ENCODE data around the gene KLHDC4. TPM values are rescaled to one million over a fixed set of nuclear protein-coding genes. Genes with fewer than 3 reads are reported as not detected.
A peak's percentile ranks its signal among the peaks of the same experiment; 100 is the strongest.

KLHDC4 gene
- total RNA-seq, 1 experiment from 2014 or later, result 76.2 TPM

DNA sequence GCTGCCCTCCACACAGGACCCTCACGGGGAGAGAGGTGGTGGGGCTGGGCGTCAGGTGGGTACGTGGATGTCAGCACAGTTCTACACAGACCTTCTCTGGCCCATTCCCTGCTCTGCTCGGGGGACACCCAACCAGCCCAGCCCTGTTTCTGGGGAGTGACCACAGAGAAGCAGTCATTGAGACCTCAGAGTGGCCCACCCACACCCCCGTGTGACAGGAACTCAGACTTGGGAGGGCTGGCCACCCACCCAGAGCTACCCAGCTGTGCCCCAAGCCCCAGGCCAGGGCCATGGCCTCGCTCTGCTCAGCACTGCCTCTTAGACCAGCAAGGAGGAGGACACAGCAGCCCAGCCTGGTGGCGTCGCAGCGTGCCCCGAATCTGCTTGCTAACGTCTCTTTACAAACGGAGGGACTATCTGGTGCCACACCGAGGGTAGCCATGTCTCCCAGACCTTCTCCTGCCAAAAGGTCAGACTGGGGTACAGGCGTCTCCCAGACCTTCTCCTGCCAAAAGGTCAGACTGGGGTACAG, 77.7 kb downstream of the KLHDC4 start:
- no peaks in the 10 kb centered on the region for H3K27me3 ChIP-seq (ENCODE audit: insufficient read depth, low read length)
- no peak overlapping the region for H3K56ac ChIP-seq (ENCODE audit: insufficient read length, low read depth, low read length)
- no peak overlapping the region for H3K14ac ChIP-seq (ENCODE audit: insufficient read depth, low read length)
- H2BK12ac ChIP-seq (ENCODE audit: insufficient read length, low read depth, low read length), result no peak overlapping the region
- no peak overlapping the region for H3K4me3 Mint-ChIP-seq
- H3K9me3 Mint-ChIP-seq, result no peaks in the 10 kb centered on the region
- no peak overlapping the region for H3K27ac ChIP-seq (ENCODE audit: insufficient read length, low read depth, low read length)
- H3K27ac Mint-ChIP-seq, result 0 out of 7 replicates have a peak overlapping the region, but pooled peaks of 1 of the 3 experiments have one; percentile 39
- H3K23me2 ChIP-seq (ENCODE audit: insufficient read length, low read depth, low read length, poor library complexity, severe bottlenecking), result no peaks in the 10 kb centered on the region
- no peaks in the 10 kb centered on the region for H3K79me1 ChIP-seq (ENCODE audit: insufficient read depth, low read depth, low read length, poor library complexity, severe bottlenecking)
- no peak overlapping the region for H4K8ac ChIP-seq (replicated peaks; ENCODE audit: insufficient read length, low read depth, low read length)
- H3K4me1 Mint-ChIP-seq, result peaks cover 0 to 3% of the 10 kb centered on the region in 2 experiments; a peak in 2 of 4 replicates
- no CpG with 5 or more reads among the region's 14 CpGs for WGBS (ENCODE audit: extremely low coverage, insufficient read length, low lambda C conversion rate)
- no peak overlapping the region for H2AFZ ChIP-seq (ENCODE audit: low read length)
- no peaks in the 10 kb centered on the region for H3K79me2 ChIP-seq (ENCODE audit: insufficient read depth, low read length)
- H3T11ph ChIP-seq (ENCODE audit: low read length), result no peak overlapping the region
- no peak overlapping the region for H2BK15ac ChIP-seq (ENCODE audit: low read depth, low read length)
- H4K91ac ChIP-seq (ENCODE audit: insufficient read length, low read depth, low read length), result no peak overlapping the region
- no peak overlapping the region for H2BK20ac ChIP-seq (ENCODE audit: low read depth, low read length, poor library complexity, severe bottlenecking)
- no peak overlapping the region for H3K9ac ChIP-seq (ENCODE audit: extremely low read depth, insufficient read length, low read length)
- no peak overlapping the region for H4K5ac ChIP-seq (ENCODE audit: insufficient read length, low read depth, low read length)
- no peak overlapping the region for H3K4ac ChIP-seq (ENCODE audit: low read depth, low read length)
- H4K20me1 ChIP-seq (ENCODE audit: control insufficient read depth, insufficient read depth, insufficient read length), result no peaks in the 10 kb centered on the region
- no peak overlapping the region for H3K4me2 ChIP-seq (ENCODE audit: insufficient read depth, insufficient read length, low read length)
- H2AK5ac ChIP-seq (ENCODE audit: insufficient read length, low read length), result no peak overlapping the region
- TF ChIP-seq, protein P1, sequence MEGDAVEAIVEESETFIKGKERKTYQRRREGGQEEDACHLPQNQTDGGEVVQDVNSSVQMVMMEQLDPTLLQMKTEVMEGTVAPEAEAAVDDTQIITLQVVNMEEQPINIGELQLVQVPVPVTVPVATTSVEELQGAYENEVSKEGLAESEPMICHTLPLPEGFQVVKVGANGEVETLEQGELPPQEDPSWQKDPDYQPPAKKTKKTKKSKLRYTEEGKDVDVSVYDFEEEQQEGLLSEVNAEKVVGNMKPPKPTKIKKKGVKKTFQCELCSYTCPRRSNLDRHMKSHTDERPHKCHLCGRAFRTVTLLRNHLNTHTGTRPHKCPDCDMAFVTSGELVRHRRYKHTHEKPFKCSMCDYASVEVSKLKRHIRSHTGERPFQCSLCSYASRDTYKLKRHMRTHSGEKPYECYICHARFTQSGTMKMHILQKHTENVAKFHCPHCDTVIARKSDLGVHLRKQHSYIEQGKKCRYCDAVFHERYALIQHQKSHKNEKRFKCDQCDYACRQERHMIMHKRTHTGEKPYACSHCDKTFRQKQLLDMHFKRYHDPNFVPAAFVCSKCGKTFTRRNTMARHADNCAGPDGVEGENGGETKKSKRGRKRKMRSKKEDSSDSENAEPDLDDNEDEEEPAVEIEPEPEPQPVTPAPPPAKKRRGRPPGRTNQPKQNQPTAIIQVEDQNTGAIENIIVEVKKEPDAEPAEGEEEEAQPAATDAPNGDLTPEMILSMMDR (conservative IDR thresholded peaks at IDR 0.05), result no peak
- no peak overlapping the region for H3K23ac ChIP-seq (ENCODE audit: insufficient read length, low read depth, low read length)
- peaks cover 0 to 8% (median 4%) of the 10 kb centered on the region in 3 experiments; a peak in 3 of 7 replicates for H3K36me3 Mint-ChIP-seq (ENCODE audit: insufficient read depth in 1 of 3, low read depth in 3 of 3)
- no peaks in the 10 kb centered on the region for H3K4me1 ChIP-seq (ENCODE audit: insufficient read depth, low read length)
- no peak overlapping the region for H2BK120ac ChIP-seq (ENCODE audit: low read depth, low read length, poor library complexity, severe bottlenecking)
- no peak overlapping the region for H2BK5ac ChIP-seq (ENCODE audit: insufficient read length, low read length)
- H3K27me3 Mint-ChIP-seq (ENCODE audit: low read depth), result no peaks in the 10 kb centered on the region; the same call in 1 of the 2 replicates
- DNase-seq, result no peak
- H3K18ac ChIP-seq (ENCODE audit: insufficient read length, low read depth, low read length), result no peak overlapping the region
- H3K9me3 ChIP-seq (ENCODE audit: control insufficient read depth, low read depth, low read length), result no peaks in the 10 kb centered on the region

Data from H9 (cell line).